Trophoblast cell (in vitro differentiated cells and primary cell): ENCODE measurements around the gene SULF2.

Experiments
- DNase-seq, 2 donors: peaks; one replicate each; pipeline ENCODE4 v3.0.0-alpha.2; 2016
- H2AFZ ChIP-seq: 2 replicates; pipeline ENCODE4 v1.6.1; 2013; ENCODE audit warnings: low read length, moderate library complexity, mild to moderate bottlenecking; ENCODE audit not compliant: insufficient read depth, poor library complexity
- H2AK5ac ChIP-seq: 2 replicates; pipeline ENCODE4 v1.6.1; 2013; ENCODE audit warnings: mild to moderate bottlenecking, low read length
- H2BK120ac ChIP-seq: 2 replicates; pipeline ENCODE4 v1.6.1; 2013; ENCODE audit warnings: low read length, mild to moderate bottlenecking, moderate library complexity; ENCODE audit not compliant: insufficient read depth, poor library complexity
- H2BK12ac ChIP-seq: 2 replicates; pipeline ENCODE4 v1.6.1; 2013; ENCODE audit warnings: mild to moderate bottlenecking, low read length, moderate library complexity
- H2BK5ac ChIP-seq: 2 replicates; pipeline ENCODE4 v1.6.1; 2013; ENCODE audit warnings: low read length, low read depth, moderate library complexity, mild to moderate bottlenecking; ENCODE audit not compliant: poor library complexity
- H3K14ac ChIP-seq: 2 replicates; pipeline ENCODE4 v1.6.1; 2013; ENCODE audit warnings: mild to moderate bottlenecking, low read length
- H3K18ac ChIP-seq: 2 replicates; pipeline ENCODE4 v1.6.1; 2013; ENCODE audit warnings: mild to moderate bottlenecking, low read length
- H3K23ac ChIP-seq: 2 replicates; pipeline ENCODE4 v1.6.1; 2013; ENCODE audit warnings: low read length
- H3K27ac ChIP-seq: 2 replicates; pipeline ENCODE4 v1.5.1; 2013; ENCODE audit warnings: low read depth, mild to moderate bottlenecking, inconsistent platforms, low read length, moderate library complexity
- H3K27me3 ChIP-seq: 2 replicates; pipeline ENCODE4 v1.6.1; 2013; ENCODE audit warnings: inconsistent platforms, mild to moderate bottlenecking, low read length, moderate library complexity; ENCODE audit not compliant: insufficient read depth
- H3K36me3 ChIP-seq, 2 experiments: 1 replicate in 1 of 2; 2 replicates in 1 of 2; pipeline ENCODE4 v1.6.1; 2013; ENCODE audit warnings: low read length in 2 of 2, mild to moderate bottlenecking in 2 of 2, moderate library complexity in 1 of 2; ENCODE audit not compliant: insufficient read depth in 2 of 2, control insufficient read depth in 1 of 2
- H3K4ac ChIP-seq: 2 replicates; pipeline ENCODE4 v1.6.1; 2013; ENCODE audit warnings: low read depth, mild to moderate bottlenecking, low read length, moderate library complexity
- H3K4me1 ChIP-seq, 2 experiments: 1 replicate in 1 of 2; 2 replicates in 1 of 2; pipeline ENCODE4 v1.6.1; 2013; ENCODE audit warnings: low read length in 2 of 2, mild to moderate bottlenecking in 2 of 2, moderate library complexity in 1 of 2; ENCODE audit not compliant: insufficient read depth in 2 of 2, control insufficient read depth in 1 of 2
- H3K4me2 ChIP-seq: 2 replicates; pipeline ENCODE4 v1.6.1; 2013; ENCODE audit warnings: inconsistent platforms, mild to moderate bottlenecking, low read length, moderate library complexity
- H3K4me3 ChIP-seq: 2 replicates; pipeline ENCODE4 v1.5.1; 2013; ENCODE audit warnings: mild to moderate bottlenecking, low read depth, low read length, inconsistent platforms
- H3K79me1 ChIP-seq: one replicate; pipeline ENCODE4 v1.6.1; 2013; ENCODE audit warnings: low read length
- H3K79me2 ChIP-seq: 2 replicates; pipeline ENCODE4 v1.6.1; 2013; ENCODE audit warnings: low read length, mild to moderate bottlenecking; ENCODE audit not compliant: control insufficient read depth, insufficient read depth, poor library complexity
- H3K9ac ChIP-seq: 2 replicates; pipeline ENCODE4 v1.6.1; 2013; ENCODE audit warnings: mild to moderate bottlenecking, low read length
- H3K9me3 ChIP-seq: 2 replicates; pipeline ENCODE4 v1.6.1; 2013; ENCODE audit warnings: low read depth, mild to moderate bottlenecking, control low read depth, inconsistent platforms, low read length; ENCODE audit not compliant: insufficient read depth
- H4K12ac ChIP-seq: 2 replicates; pipeline ENCODE4 v1.6.1; 2013; ENCODE audit warnings: low read depth, mild to moderate bottlenecking, low read length, moderate library complexity
- H4K8ac ChIP-seq: 2 replicates; pipeline ENCODE4 v1.6.1; 2013; ENCODE audit warnings: low read depth, mild to moderate bottlenecking, low read length, moderate library complexity
- H4K91ac ChIP-seq: one replicate; pipeline ENCODE4 v1.6.1; 2013; ENCODE audit warnings: low read depth, mild to moderate bottlenecking, low read length, moderate library complexity
- WGBS: extraction: QIAGEN DNeasy Blood & Tissue Kit; methylation state at CpG from one replicate; pipeline ENCODE4 v1.1.7; 2013; ENCODE audit warnings: missing lambda C conversion rate; ENCODE audit not compliant: insufficient read length, insufficient coverage; ENCODE audit errors: extremely low coverage; 5-methylcytosine and 5-hydroxymethylcytosine counted together

Gene SULF2

DNA sequence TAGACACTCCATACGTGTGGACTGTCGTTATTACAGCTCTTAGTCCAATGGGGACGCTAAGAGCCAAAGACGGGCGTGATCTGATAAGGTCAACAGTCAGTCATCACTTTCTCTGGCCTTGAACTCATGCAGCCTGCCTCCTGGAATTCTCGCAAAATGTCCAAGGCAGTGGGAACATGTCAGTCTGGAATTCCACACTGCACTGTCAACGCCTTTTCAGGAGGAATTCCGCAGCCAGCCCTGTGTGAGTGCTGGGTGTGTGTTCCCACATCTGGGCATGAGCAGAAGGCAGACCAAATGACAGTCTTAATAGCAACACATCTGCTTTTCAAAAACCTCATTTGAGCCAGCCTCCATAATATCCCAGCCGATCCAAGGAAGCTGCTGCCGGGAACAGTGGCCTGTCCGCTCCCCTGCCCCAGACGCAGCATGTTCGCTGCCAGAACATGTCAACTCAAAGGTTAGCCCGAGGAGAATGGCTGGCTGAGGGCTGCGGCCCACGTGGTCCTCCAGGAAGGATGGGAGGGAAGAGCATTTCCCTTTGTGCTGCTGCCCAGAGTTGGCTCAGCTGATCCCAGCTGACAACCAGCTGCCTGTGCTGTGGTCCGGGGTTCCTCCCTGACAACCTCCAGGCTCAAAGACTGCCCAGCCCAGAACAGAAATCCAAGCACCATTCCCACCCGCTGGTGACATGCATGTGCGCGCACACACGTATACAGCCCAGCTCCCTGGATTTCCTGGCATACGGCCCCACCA lies 103.1 kb downstream of the SULF2 start:
- no peaks in the 10 kb centered on the region for H3K79me2 ChIP-seq
- no peak overlapping the region for H2BK120ac ChIP-seq
- H3K23ac ChIP-seq: no peak overlapping the region
- no peak overlapping the region for H3K4me2 ChIP-seq
- no peak overlapping the region for H2BK5ac ChIP-seq
- H3K4me1 ChIP-seq: peaks cover 0 to 8% of the 10 kb centered on the region in 2 experiments
- H3K4me3 ChIP-seq: peak overlapping the region; percentile 49
- no CpG with 5 or more reads among the region's 22 CpGs for WGBS
- no peak overlapping the region for H3K4ac ChIP-seq
- H3K27ac ChIP-seq: no peak overlapping the region
- H4K91ac ChIP-seq: no peak overlapping the region
- H3K9ac ChIP-seq: no peak overlapping the region
- no peak overlapping the region for H3K18ac ChIP-seq
- peak; percentile 63 to 70 for DNase-seq
- no peaks in the 10 kb centered on the region for H3K27me3 ChIP-seq
- H2BK12ac ChIP-seq: no peak overlapping the region
- H2AK5ac ChIP-seq: no peak overlapping the region
- peaks cover 15 to 21% of the 10 kb centered on the region in 2 experiments for H3K36me3 ChIP-seq
- H3K79me1 ChIP-seq: no peaks in the 10 kb centered on the region
- H2AFZ ChIP-seq: no peak overlapping the region
- peaks cover 6% of the 10 kb centered on the region for H3K9me3 ChIP-seq
- no peak overlapping the region for H4K8ac ChIP-seq
- no peak overlapping the region for H4K12ac ChIP-seq
- H3K14ac ChIP-seq: no peak overlapping the region

DNA sequence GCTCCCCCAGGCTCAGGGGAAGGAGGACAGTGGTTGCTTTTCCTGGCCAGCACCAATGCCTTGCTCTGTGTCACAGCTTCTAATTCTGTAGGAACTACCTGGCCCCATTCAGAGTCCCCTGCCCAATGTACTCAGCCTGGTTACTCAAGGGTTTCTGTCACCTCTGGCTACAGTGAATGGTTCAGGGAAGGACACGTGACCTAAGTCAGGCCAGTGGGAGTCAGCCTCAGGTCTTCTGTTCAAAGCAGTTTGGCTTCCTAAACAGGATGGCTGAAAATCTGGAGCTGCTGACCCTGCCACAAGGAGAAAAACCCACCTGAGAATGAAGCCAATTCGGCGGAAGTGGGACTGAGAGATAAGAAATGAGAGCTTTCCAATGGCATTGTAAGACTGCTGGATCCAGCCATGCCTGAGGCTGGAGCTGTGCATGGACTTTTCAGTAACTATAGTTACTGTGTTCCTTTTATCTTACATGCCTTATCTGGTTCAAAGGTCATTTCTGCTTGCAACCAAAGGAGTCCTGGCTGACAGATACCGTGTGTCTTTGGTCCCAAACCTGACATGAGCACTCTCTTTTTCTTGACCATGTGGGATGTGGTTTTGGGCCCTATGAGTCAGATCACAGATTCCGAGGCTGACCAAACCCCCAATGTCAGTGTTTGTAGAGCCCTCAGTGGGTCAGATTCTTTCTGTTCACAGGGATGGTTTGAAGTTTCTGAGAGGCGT lies 104.3 kb downstream of the SULF2 start:
- Histone ChIP-seq H2BK120ac (no peak overlapping the region), H3K14ac (no peak overlapping the region), H4K12ac (no peak overlapping the region), H3K79me1 (no peaks in the 10 kb centered on the region), H3K4me2 (no peak overlapping the region), H3K9me3 (peaks cover 6% of the 10 kb centered on the region), H3K79me2 (no peaks in the 10 kb centered on the region), H3K18ac (no peak overlapping the region), H3K36me3 (peaks cover 12 to 15% of the 10 kb centered on the region in 2 experiments), H3K4me1 (peaks cover 0 to 8% of the 10 kb centered on the region in 2 experiments), H3K9ac (no peak overlapping the region), H3K4me3 (no peak overlapping the region), H2BK12ac (no peak overlapping the region), H4K8ac (no peak overlapping the region), H2AK5ac (no peak overlapping the region), H3K23ac (no peak overlapping the region), H4K91ac (no peak overlapping the region), H3K27me3 (no peaks in the 10 kb centered on the region), H2BK5ac (no peak overlapping the region), H3K27ac (no peak overlapping the region), H2AFZ (no peak overlapping the region), H3K4ac (no peak overlapping the region)
- peak; percentile 65 to 69 for DNase-seq
- WGBS: no CpG with 5 or more reads among the region's 6 CpGs

DNA sequence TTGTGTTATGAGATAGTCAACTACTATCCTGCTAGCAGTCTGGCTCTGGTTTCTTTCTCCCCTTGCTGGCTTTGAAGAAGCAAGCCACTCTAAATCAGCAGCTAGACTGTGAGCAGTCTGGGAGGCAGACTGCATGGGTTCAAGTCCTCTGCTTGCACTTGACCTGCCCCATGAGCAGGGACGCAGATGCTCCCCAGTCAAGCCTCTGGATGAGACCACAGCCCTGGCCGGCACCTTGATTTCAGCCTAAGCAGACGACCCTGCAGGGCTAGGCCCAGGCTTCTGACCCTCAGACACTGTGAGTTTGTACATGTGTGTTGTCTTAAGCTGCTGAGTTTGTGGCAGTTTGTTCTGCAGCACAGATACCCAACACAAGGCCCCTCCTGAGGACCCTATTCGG lies 105.8 kb downstream of the SULF2 start:
- no peak overlapping the region for H2AFZ ChIP-seq

DNA sequence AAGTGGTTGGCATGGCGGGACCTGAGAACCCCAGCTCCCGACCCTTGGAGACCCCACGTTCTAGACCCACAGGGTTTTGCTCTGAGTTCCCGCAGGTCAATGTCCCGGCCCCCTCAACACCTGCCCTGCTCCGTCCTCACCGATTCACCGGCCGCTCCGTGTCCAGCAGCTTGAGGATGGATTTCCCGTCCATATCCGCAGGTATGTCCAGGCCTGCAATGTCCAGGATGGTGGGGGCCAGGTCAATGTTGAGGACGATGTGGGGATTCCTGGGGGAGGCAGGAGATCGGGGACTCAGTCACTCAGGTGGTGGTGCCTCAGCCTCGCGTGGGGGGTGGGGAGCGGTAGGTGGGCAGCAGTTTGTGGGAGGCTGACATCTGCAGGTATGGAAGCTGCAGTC lies 106.7 kb downstream of the SULF2 start:
- Histone ChIP-seq H2BK12ac (no peak overlapping the region), H2BK5ac (no peak overlapping the region), H2BK120ac (no peak overlapping the region), H3K79me2 (no peaks in the 10 kb centered on the region), H4K91ac (no peak overlapping the region), H4K12ac (no peak overlapping the region), H3K36me3 (peaks cover 12% of the 10 kb centered on the region in 2 experiments), H3K23ac (no peak overlapping the region), H2AFZ (no peak overlapping the region), H3K4me2 (no peak overlapping the region), H3K9ac (no peak overlapping the region), H4K8ac (no peak overlapping the region), H3K18ac (no peak overlapping the region), H3K27me3 (no peaks in the 10 kb centered on the region), H3K4me1 (peaks cover 0 to 8% of the 10 kb centered on the region in 2 experiments), H3K79me1 (no peaks in the 10 kb centered on the region), H3K4ac (no peak overlapping the region), H2AK5ac (no peak overlapping the region), H3K27ac (no peak overlapping the region), H3K4me3 (no peak overlapping the region), H3K14ac (no peak overlapping the region), H3K9me3 (peaks cover 6% of the 10 kb centered on the region)
- no peak for DNase-seq
- WGBS: no CpG with 5 or more reads among the region's 17 CpGs

More for the DNA sequence above, 105.8 kb downstream of the SULF2 start:
- Histone ChIP-seq H3K4me2 (no peak overlapping the region), H3K4ac (no peak overlapping the region), H3K4me1 (peaks cover 0 to 8% of the 10 kb centered on the region in 2 experiments), H3K9me3 (peaks cover 6% of the 10 kb centered on the region), H2BK120ac (no peak overlapping the region), H3K18ac (no peak overlapping the region), H3K79me2 (no peaks in the 10 kb centered on the region), H3K27ac (no peak overlapping the region), H4K91ac (no peak overlapping the region), H3K14ac (no peak overlapping the region), H2BK12ac (no peak overlapping the region), H2BK5ac (no peak overlapping the region), H3K79me1 (no peaks in the 10 kb centered on the region), H4K12ac (no peak overlapping the region), H3K36me3 (peaks cover 12 to 14% of the 10 kb centered on the region in 2 experiments), H3K9ac (no peak overlapping the region), H3K4me3 (no peak overlapping the region), H3K27me3 (no peaks in the 10 kb centered on the region), H3K23ac (no peak overlapping the region), H4K8ac (no peak overlapping the region), H2AK5ac (no peak overlapping the region)
- no peak for DNase-seq
- no CpG with 5 or more reads among the region's 4 CpGs for WGBS
